Measurements from ENCODE around the gene GNG7.
"Not testable (repeated sequence)": the region's sequence is repeated elsewhere in the genome, so short reads cannot be mapped to it uniquely, and the experiment has no call there.

GNG7 gene

DNA sequence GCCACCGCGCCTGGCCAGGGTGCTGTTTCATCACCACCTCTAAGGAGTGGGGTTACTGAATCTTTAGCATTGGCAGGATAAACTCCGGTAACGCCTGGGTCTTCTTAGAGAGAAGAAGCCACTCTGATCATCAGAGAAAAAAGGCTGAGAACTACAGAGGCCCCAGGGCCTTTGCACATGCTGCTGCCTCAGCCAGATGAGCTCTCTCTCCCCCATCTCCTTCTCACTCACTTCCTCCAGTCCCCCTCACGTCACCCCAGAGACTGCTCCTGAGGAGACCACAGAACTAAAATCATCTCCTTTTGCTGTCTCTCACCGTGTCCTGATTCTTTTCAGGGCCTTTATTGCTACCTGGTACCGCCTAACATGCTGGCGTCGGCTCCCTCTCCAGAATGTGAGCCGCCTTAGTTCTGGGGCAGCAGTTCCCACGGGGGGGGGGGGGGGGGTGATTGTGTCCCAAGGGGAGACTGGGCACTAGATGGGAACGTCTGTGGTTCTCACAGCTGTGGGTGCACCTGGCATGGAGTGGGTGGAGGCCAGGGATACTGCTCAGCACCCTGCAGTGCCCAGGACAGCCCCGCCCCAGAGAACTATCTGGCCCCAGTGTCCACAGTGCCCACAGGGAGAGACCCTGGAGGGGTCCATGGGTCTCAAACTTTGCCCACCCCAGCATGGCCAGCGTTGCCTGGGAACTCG lies 23.8 kb upstream of the GNG7 start:
- DNase-seq = no peak

DNA sequence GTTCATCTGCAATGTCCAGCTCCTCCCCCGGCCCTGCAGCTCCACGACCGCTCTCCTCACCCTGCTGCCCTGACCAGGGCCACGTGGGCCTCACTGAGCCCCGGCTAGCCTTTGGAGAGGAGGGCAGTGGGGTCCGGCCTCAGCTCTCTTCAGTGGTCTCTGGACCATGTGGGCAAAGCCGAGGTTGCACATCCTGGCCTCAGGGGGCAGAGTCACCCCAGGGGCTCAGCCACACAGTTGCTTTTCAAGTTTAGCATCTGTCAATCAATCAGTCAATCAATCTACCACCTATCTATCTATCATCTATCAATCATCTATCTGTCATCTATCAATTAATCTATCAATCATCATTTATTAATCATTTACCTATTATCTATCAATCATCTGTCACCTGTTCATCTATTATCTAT lies 21.7 kb upstream of the GNG7 start:
- no peak for DNase-seq

DNA sequence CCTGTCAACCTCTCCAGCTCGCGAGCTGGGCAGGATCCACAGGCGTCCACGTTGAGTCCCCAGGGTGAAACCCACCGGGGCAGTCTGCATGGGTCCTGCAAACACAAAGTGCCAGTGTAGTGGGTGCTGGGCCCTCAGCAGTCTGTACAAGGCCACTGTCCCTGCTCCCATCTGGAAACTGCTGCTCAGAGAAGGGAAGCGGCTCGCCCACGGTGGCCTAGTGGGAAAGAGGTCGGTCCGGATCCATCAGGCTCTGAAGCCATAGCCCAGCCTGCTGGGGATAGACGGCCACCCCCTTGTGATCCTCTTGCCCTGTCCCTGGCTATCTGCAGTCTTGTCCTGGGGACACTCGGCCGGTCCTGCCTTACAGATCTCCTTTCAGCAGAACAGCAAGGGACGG lies 21.3 kb upstream of the GNG7 start:
- DNase-seq = no peak

DNA sequence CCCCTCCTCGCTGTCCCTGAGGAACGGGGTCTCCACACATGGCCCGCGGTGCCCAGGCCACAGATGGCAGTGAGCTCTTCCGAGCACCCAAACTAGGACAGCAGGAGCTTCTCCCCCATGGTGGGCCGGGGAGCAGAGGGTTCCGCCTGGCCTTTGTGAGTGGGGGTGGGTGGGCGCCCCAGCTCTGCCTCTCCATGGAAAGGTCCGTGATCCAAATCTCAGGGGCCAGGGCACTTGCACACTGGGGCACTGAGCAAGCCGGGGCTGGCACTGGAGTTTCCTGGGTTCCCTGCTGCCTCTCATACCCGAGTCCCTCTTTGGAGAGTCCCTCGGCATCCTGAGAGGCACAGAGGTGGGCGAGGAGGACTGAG lies 20.8 kb upstream of the GNG7 start:
- no peak for DNase-seq

DNA sequence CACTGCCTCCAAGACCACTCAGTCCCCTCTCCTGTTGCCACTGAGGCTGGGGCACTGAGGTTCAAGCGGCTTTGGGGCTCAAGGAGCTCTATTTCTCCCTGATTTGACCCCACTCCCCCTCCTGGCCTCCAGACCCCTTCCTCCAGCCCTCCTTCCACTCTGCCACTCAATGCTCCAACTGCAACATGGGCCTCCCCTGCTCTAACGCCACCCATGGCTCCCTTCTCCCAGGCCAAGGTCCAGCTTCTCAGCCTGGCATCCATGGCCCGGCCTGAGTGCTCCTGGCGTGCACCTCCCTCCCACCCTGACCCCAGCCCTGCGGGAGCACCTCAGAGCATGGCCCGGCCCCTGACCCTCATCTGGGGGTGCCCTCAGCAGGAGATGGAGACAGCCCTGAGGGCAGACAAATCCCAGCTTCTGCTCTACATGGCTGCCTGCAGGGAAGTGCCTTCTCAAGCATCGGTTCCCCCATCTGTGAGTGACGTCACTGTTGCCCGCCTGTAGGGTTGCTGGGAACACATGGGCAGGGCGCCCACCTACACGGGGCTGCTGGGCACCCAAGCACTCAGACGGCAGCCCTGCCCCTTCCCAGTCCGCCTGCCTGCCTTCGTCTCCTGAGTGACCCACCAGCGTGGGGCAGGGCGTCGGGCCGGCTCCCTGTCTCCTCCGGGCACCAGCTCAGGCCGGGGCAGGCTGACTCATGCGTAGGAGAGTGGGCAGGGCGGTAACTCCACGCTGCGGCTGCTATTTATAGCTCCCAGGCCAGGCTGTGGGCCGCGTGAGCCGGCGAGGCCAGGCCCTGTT lies 20.2 kb upstream of the GNG7 start:
- DNase-seq = no peak

DNA sequence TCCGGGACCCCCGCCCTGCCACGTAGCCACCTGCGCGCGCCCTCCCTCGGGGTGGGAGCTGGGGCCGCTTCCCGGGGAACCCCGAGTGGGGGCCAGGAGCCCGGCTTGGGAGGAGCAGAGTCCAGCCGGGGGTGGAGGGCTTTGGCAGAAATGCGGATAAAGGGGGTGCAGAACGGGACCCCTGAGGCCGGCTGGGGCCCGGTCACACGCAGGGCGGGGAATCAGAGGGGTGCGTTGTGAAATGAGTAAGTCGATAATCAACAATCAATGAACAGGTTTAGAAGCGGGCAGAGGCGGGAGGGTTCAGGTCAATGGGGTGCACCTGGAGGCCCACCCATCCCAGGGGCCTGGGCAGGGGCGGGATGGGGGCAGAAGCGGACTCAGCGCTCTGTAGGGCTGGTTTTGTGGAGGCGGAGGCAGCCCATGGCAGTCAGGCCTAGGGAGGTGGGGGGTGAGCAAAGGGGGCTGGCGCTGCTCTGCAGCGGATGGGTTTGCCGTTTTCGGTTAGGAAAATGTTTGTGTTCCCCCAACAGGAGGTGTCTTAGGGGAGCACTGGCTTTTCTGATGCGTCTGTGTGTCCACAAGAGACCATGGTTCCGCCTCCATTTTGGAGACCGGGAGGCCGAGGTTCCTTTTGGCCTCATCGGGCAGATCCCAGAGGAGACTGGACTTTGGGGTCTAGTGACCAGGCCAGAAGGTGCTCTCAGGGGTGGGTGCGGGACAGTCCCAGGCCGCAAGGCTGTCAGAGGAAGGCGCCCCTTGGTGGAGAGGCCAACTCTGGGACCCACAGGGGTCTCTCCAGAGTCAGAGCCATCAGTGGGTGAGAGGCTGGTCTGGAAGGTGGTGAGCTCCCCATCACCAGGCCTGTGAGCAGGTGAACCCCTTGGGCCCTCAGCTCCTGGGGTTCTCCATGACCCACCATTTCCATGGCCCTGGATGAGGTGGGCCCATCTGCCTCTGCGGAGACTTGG lies 19.4 kb upstream of the GNG7 start:
- DNase-seq = no peak

DNA sequence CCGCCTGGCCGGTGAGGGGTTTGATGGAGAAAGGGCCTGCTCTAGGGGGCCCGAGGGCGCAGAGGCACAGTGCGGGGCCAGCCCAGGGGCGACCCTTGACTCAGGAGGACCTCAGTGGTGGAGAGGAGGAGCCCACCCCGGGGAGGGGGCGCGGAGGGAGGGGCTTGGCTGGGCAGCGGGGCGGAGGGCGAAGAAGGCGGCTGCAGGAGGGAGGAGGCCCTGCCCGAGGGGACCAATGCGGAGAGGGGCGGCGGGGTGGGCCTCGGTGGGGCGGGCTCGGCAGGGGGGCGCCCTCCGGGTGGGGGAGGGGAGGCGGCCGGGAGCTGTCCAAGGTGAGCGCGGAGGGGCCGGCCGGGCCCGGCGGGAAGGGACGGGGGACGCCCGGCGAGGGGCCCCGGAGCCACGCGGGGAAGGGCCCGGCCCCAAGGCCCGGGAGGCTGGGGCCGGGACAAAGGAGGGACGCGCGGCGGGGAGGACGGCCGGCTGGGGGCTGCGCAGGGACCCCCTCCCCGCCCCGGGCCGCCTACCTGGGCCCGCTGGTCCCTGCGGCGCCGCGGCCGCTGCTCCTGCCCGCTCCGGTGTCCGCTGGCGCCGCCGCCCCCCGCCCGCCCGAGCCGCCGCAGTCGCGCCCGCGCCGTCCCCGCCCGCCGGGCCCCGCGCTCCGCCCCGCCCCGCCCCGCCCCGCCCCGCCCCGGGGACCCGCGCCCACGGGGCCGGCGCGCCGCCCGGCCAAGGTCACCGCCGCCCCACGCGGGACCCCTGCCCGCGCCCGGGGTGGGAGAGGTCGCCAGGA lies 18.5 kb upstream of the GNG7 start, which contains the start of gene DIRAS1:
DIRAS1 (minus strand) TSS at position 596 of the 793 bp plus-strand sequence. CDS start 3,566 bp downstream, outside the sequence.
- DNase-seq = no peak

DNA sequence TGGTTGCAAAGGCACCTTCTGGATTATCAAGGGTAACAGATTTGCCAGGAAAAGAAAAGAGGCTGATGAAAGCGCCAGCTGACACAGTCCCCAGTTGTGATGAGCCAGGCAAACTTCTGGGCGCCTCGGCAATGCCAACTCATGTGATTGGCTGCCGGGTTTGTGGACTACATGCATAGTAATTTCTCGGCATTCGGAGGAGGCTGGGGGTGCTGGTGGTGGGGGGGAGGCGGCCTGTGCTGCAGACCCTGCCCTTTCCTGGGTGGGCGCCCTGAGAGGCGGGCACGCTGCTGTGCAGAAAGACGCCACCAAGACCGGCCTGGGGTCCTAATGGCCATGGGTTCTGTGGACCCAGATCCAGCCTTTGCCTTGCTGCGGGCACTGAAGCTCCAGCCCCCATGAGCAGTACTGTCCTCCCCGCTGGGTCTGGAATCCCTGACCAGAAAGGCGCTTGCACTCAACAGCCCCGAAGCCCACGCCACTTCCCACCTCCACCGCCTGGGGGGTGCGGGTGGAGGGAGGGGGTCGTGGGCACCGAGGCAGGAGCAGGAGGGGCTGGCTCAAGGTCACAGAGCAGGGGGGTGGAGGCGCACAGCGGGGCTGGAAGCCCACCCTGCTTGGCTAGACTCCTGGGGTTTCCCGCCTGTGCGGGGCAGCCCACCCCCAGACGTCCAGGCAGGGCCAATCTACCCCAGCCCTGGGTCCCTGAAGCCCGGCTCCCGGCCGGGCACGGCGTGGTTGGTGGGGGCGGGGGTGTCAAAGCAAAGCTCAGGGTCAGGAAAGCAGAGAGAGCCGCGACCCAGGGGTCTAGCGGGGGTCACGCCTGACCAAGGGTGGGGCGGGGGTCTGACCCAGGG lies 17.7 kb upstream of the GNG7 start:
- DNase-seq = no peak

DNA sequence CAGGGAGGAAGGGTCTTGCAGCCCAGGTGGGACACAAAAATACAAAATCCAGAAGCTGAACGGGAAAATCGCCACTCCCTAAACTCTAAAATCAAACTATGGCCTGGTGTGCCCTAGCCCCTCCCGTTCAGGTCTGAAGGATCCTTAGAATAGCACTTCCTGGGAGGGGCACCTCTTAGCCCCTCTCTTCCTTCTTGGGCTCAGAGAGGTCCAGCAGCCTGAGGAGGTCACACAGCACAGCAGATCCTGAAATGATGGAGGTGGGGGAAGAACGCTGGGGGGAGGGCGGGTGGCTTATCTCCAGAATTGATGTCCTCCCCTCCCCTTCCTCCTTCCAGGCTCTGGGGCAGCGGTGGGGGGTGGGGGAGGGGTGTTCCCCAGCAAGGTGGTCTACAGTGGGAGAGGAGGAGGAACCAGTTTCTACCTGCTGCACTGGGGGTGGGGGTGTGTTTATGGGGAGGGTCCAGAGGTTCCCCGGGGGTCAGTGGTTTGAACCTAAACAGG lies 16.8 kb upstream of the GNG7 start:
- DNase-seq = no peak

DNA sequence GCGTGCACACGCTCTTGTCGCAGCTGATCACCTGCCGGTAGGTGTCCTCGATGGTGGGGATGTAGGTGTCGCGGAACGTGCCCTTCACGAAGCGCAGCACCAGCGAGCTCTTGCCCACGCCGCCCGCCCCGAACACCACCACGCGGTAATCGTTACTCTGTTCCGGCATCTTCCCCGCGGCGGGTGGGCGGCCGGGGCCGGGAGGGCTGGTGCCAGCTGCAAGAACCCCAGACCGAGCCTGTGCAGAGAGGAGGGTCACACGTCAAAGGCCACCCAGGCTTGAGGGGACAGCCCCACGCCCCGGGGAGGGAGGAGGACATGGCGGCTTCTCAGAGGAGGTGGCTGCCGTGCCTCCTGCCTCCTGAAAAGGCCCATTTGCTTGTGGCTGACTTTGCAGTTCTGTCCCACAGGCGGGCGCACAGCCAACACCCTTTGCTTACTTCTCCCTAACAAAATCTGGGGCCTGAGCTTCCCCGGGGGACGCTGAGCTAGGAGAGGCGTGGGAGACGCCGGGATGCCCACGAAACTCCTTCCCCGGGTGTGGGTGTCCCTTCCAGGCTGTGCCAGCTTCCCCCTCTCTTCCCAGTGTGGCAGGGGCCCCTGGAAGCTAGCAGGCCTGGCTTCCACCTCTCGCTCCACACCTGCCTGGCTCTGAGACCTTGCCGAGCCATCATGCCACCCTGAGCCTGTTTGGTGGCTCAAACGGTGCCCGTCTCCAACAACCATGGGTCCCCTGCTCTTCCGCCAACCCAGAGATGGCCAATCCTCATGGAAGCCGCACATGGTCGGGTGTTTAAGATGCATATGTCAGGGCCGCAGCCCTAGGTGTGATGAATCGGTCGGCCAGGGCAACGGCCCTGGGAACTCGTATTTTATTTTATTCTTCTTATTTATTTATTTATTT lies 15.4 kb upstream of the GNG7 start:
- DNase-seq = no peak

DNA sequence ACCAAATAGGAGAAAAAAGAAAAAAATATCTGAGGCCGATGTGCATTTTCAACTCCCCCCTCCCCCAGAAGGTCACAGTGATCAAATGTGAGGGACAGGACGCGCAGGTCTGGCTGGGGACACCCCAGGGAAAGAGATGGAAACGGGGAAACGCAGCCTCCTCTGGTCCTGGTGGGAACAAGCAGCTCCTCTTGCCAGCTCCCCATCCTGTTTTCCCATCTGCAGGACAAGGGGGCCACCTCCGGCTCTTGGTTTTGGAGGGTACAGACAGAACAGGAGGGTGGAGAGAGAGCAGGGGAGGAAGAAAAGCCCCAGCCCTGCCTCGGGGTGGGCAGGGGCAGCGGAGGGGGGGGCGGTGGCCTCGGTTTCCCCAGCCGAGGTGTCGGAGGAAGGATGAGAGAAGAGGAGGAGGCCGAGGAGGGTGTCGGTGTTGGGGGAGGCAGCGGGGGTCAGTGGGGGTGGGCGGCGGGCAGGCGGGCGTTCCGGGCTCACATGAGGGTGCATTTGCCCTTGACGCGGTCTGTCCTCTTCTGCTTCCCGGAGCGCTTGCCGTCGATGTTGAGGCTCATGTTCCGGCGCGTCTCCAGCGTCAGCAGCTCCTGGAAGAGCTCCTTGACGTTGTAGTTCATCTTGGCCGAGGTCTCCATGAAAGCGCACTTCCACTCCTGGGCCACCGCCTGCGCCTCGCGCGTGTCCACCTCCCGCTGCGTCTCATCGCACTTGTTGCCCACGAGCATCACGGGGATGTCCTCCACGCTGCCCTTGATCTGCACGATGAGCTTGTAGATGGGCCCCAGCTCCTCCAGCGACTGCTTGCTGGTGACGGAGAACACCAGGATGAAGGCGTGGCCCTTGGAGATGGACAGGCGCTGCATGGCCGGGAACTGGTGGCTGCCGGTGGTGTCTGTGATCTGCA lies 14.5 kb upstream of the GNG7 start:
- DNase-seq = no peak

DNA sequence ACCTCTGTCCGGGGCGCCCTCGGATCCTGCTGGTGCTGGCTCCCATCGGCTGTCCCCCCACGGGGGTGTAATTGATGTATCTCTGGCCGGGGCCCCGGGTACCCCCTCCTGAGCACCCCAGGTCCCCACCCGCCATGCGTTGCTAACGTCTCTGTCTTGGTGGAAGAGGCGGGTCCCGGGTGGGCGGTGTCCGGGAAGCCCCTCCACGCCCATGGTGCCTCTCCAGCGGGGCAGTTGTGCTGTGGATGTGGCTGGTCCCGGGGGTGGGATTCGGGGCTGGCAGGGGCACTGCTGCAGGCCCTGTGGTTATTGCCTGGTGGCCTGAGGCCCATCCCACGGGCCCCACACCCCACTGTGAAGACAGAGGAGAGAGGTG lies 13.8 kb upstream of the GNG7 start:
- no peak for DNase-seq

DNA sequence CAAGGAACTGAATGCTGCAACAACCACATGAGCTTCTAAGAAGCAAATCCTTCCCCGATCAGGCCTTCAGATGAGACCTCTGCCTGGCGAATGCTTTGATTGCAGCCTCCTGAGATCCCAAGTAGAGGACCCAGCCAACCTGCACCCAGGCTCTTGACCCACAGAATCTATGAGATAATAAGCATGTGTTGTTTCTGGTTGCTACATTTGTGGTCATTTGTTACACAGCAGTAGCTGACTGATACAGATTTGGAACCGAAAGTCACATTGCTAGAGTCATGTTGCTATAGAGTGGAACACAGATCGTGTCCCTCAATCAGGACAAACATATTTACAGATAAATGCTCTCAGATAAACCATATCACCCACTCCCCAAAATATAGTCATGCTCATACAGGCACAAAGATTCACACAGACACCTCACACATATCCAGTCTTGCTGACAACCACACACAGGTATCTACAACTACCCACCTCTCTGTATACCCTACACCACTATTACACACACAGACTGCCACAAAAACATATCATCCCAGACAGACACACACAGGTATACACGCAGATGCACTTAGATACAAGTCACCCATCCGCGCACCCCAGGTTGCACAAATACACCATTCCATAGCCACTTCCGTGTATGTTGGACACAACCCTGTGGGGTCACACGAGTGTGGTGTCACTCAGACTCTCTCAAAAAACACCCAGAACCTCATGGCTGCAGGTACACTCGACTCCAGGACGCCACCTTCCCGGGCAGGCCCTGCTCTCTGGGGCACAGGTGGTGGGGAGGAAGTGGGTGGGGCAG lies 13.2 kb upstream of the GNG7 start:
- DNase-seq = no peak

DNA sequence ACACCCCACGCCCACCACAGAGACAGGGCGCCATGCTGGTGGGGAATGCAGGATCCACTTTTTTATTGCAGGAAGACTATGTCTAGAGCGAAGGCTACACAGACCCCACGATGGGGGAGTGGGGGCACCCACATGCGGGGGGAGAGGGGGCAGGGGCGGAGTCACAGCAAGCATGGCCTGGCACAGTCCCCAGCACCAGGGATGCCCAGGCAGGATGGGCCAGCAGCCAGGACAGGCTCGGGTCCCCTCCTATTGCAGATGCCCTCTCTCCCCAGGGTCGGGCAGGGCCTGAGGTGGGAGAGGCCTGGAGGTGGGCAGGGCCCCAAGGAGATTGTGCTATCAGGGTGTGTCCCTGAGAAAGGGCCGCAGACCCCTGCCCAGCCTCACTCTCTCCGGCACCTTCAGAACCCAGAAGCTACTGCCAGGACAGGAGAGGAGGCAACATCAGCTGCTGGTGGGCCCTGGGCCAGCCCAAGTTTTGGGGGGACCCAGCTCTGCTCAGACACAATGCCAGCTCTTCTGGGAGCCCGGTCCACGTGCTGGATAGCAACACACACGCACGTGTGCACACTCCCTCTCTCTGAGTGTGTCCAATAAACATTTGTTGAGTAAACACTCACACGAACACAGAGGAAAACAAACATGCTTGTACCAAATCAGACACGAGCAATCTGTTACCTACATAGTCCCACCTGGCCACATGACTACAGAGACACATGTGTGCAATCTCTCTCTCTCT lies 12.2 kb upstream of the GNG7 start:
- no peak for DNase-seq

DNA sequence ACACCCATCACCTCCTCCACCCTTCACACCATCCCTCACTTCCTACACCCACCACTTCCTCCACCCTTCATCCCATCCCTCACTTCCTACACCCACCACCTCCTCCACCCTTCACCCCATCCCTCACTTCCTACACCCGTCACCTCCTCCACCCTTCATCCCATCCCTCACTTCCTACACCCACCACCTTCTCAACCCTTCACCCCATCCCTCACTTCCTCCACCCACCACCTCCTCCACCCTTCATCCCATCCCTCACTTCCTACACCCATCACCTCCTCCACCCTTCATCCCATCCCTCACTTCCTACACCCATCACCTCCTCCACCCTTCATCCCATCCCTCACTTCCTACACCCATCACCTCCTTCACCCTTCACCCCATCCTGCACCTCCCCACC lies 11.6 kb upstream of the GNG7 start:
- DNase-seq = not testable (repeated sequence)

DNA sequence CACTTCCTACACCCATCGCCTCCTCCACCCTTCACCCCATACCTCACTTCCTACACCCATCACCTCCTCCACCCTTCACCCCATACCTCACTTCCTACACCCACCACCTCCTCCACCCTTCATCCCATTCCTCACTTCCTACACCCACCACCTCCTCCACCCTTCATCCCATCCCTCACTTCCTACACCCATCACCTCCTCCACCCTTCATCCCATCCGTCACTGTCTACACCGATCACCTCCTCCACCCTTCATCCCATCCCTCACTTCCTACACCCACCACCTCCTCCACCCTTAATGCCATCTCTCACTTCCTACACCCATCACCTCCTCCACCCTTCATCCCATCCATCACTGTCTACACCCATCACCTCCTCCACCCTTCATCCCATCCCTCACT lies 10.7 kb upstream of the GNG7 start:
- not testable (repeated sequence) for DNase-seq

DNA sequence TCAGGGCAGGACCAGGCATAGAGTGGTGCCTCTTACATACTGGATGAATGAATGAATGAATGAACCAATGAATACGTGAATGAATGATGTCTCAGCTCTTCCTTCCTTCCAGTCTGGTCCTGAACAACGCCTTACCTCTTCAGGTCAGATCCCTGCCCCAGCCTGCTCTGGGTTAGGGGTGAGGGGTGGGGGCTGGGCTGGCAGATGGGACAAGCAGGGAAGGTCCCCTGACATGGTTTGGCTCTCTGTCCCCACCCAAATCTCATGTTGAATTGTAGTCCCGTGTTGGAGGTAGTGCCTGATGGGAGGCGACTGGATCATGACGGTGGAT lies 9.3 kb upstream of the GNG7 start:
- DNase-seq = no peak
